ENCODE measurements around the gene KDM4C.

KDM4C gene

GRCh38 chr9:6884990-6885389 lies 127.2 kb downstream of the KDM4C start:
- no peak overlapping the region for H3K4me3 ChIP-seq (ENCODE audit: low read depth, low read length)
- DNase-seq (ENCODE audit: low read depth, low spot score), result no peak
- no peak for TF ChIP-seq CTCF (IDR thresholded peaks at IDR 0.05; ENCODE audit: insufficient read depth, low read length, missing control alignments)
- ChIA-PET POLR2A (no interaction called here), CTCF (interaction anchor here (1.3 to 1.6 kb wide), 2 partner anchors 56 to 58 kb away, joined by 3 to 4 read pairs; no protein-coding TSS in a partner anchor)

- DNase-seq (ENCODE audit: low read depth, low spot score), result no peak
- CTCF ChIA-PET, result interaction anchor here (0.9 kb wide), 1 partner anchor 60 kb away, joined by 3 read pairs; no protein-coding TSS in a partner anchor
- TF ChIP-seq CTCF (IDR thresholded peaks at IDR 0.05; ENCODE audit: insufficient read depth, low read length, missing control alignments), result no peak
- H3K4me3 ChIP-seq (ENCODE audit: low read depth, low read length), result no peak overlapping the region
- POLR2A ChIA-PET, result no interaction called here
Observed at GRCh38 chr9:6887051-6887450, 129.3 kb downstream of the KDM4C start.

- POLR2A ChIA-PET, result no interaction called here
- no peak for DNase-seq (ENCODE audit: low read depth, low spot score)
- no peak for TF ChIP-seq CTCF (IDR thresholded peaks at IDR 0.05; ENCODE audit: insufficient read depth, low read length, missing control alignments)
- CTCF ChIA-PET, result no interaction called here
- H3K4me3 ChIP-seq (ENCODE audit: low read depth, low read length), result no peak overlapping the region
Observed at GRCh38 chr9:6889868-6890267, 132.1 kb downstream of the KDM4C start.

GRCh38 chr9:6893350-6894131 lies 135.8 kb downstream of the KDM4C start:
- no peak for TF ChIP-seq CTCF (IDR thresholded peaks at IDR 0.05; ENCODE audit: insufficient read depth, low read length, missing control alignments)
- CTCF ChIA-PET, result interaction anchor here (0.8 to 1.3 kb wide), 2 partner anchors 12 to 16 kb away, joined by 3 to 4 read pairs; no protein-coding TSS in a partner anchor
- no peak for DNase-seq (ENCODE audit: low read depth, low spot score)
- POLR2A ChIA-PET, result no interaction called here
- no peak overlapping the region for H3K4me3 ChIP-seq (ENCODE audit: low read depth, low read length)

- no peak for TF ChIP-seq CTCF (IDR thresholded peaks at IDR 0.05; ENCODE audit: insufficient read depth, low read length, missing control alignments)
- POLR2A ChIA-PET, result no interaction called here
- no peak overlapping the region for H3K4me3 ChIP-seq (ENCODE audit: low read depth, low read length)
- CTCF ChIA-PET, result no interaction called here
- no peak for DNase-seq (ENCODE audit: low read depth, low spot score)
Observed at GRCh38 chr9:6894135-6894534, 136.4 kb downstream of the KDM4C start.

- CTCF ChIA-PET, result interaction anchor here (1.1 kb wide), 1 partner anchor 14 kb away, joined by 3 read pairs; no protein-coding TSS in a partner anchor
- no peak for DNase-seq (ENCODE audit: low read depth, low spot score)
- no peak overlapping the region for H3K4me3 ChIP-seq (ENCODE audit: low read depth, low read length)
- TF ChIP-seq CTCF (IDR thresholded peaks at IDR 0.05; ENCODE audit: insufficient read depth, low read length, missing control alignments), result no peak
- POLR2A ChIA-PET, result no interaction called here
Observed at GRCh38 chr9:6895754-6896153, 138.0 kb downstream of the KDM4C start.

All from AG04449 (cell line).